H1 (cell line): ENCODE data around the gene ZMPSTE24. TPM values are rescaled to one million over a fixed set of nuclear protein-coding genes. Genes with fewer than 3 reads are reported as not detected.

Experiments used
- polyA plus RNA-seq, 7 experiments: library from polyadenylated mRNA; depleted of rRNA in 3 of 7; stranded (reverse) in 5 of 7; unstranded in 2 of 7; fragments of >200 nt in 5 of 7; fragments of 200-250 nt in 2 of 7; gene quantifications; 1 replicate in 5 of 7; 2 replicates in 1 of 7; 4 replicates in 1 of 7; pipeline versions ENCODE4 v1.2.1 to v1.2.3, GENCODE V29; 2011 to 2013; ENCODE audit warnings: missing spikeins in 2 of 7, mixed read lengths in 2 of 7
- total RNA-seq: library from RNA; stranded (reverse); fragmentation: NEBNext Ultra II Directional; extraction: Animal tissue kit (Norgen Biotek cat#: 25700); gene quantifications from 2 replicates; pipeline ENCODE4 v1.2.1, GENCODE V29; 2021
- TF ChIP-seq, protein P1 (sequence below): fragments of 300-600 bp; sonication (generic); IDR thresholded peaks from 2 replicates; pipeline ENCODE4 v1.7.1; 2012; ENCODE audit warnings: low read length, moderate library complexity, mild to moderate bottlenecking, inconsistent platforms; ENCODE audit not compliant: insufficient replicate concordance
- TF ChIP-seq, protein P2 (sequence below), 3 experiments: IDR thresholded peaks; 1 replicate in 2 of 3; 2 replicates in 1 of 3; pipeline versions ENCODE4 v1.5.1 to v1.6.1; 2011; ENCODE audit warnings: low read length in 3 of 3, mild to moderate bottlenecking in 3 of 3, inconsistent platforms in 2 of 3, low read depth in 1 of 3, moderate library complexity in 1 of 3; ENCODE audit not compliant: insufficient read depth in 1 of 3; ENCODE audit errors: control extremely low read depth in 1 of 3
- TF ChIP-seq, protein P3 (sequence below): IDR thresholded peaks from 2 replicates; pipeline ENCODE4 v1.6.1; 2011; ENCODE audit warnings: low read length, improper control_type of control experiment

Gene ZMPSTE24
- total and polyA plus RNA-seq, 2 of the 8 experiments (the other 6 are each of a cell fraction or from before 2014, with no cell fraction given): 12.7 to 42.9 TPM

GRCh38 chr1:40291293-40291692 is 33.3 kb downstream of the ZMPSTE24 start (continued):
- TF ChIP-seq, protein P1, sequence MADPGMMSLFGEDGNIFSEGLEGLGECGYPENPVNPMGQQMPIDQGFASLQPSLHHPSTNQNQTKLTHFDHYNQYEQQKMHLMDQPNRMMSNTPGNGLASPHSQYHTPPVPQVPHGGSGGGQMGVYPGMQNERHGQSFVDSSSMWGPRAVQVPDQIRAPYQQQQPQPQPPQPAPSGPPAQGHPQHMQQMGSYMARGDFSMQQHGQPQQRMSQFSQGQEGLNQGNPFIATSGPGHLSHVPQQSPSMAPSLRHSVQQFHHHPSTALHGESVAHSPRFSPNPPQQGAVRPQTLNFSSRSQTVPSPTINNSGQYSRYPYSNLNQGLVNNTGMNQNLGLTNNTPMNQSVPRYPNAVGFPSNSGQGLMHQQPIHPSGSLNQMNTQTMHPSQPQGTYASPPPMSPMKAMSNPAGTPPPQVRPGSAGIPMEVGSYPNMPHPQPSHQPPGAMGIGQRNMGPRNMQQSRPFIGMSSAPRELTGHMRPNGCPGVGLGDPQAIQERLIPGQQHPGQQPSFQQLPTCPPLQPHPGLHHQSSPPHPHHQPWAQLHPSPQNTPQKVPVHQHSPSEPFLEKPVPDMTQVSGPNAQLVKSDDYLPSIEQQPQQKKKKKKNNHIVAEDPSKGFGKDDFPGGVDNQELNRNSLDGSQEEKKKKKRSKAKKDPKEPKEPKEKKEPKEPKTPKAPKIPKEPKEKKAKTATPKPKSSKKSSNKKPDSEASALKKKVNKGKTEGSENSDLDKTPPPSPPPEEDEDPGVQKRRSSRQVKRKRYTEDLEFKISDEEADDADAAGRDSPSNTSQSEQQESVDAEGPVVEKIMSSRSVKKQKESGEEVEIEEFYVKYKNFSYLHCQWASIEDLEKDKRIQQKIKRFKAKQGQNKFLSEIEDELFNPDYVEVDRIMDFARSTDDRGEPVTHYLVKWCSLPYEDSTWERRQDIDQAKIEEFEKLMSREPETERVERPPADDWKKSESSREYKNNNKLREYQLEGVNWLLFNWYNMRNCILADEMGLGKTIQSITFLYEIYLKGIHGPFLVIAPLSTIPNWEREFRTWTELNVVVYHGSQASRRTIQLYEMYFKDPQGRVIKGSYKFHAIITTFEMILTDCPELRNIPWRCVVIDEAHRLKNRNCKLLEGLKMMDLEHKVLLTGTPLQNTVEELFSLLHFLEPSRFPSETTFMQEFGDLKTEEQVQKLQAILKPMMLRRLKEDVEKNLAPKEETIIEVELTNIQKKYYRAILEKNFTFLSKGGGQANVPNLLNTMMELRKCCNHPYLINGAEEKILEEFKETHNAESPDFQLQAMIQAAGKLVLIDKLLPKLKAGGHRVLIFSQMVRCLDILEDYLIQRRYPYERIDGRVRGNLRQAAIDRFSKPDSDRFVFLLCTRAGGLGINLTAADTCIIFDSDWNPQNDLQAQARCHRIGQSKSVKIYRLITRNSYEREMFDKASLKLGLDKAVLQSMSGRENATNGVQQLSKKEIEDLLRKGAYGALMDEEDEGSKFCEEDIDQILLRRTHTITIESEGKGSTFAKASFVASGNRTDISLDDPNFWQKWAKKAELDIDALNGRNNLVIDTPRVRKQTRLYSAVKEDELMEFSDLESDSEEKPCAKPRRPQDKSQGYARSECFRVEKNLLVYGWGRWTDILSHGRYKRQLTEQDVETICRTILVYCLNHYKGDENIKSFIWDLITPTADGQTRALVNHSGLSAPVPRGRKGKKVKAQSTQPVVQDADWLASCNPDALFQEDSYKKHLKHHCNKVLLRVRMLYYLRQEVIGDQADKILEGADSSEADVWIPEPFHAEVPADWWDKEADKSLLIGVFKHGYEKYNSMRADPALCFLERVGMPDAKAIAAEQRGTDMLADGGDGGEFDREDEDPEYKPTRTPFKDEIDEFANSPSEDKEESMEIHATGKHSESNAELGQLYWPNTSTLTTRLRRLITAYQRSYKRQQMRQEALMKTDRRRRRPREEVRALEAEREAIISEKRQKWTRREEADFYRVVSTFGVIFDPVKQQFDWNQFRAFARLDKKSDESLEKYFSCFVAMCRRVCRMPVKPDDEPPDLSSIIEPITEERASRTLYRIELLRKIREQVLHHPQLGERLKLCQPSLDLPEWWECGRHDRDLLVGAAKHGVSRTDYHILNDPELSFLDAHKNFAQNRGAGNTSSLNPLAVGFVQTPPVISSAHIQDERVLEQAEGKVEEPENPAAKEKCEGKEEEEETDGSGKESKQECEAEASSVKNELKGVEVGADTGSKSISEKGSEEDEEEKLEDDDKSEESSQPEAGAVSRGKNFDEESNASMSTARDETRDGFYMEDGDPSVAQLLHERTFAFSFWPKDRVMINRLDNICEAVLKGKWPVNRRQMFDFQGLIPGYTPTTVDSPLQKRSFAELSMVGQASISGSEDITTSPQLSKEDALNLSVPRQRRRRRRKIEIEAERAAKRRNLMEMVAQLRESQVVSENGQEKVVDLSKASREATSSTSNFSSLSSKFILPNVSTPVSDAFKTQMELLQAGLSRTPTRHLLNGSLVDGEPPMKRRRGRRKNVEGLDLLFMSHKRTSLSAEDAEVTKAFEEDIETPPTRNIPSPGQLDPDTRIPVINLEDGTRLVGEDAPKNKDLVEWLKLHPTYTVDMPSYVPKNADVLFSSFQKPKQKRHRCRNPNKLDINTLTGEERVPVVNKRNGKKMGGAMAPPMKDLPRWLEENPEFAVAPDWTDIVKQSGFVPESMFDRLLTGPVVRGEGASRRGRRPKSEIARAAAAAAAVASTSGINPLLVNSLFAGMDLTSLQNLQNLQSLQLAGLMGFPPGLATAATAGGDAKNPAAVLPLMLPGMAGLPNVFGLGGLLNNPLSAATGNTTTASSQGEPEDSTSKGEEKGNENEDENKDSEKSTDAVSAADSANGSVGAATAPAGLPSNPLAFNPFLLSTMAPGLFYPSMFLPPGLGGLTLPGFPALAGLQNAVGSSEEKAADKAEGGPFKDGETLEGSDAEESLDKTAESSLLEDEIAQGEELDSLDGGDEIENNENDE: no peak
- TF ChIP-seq, protein P2, sequence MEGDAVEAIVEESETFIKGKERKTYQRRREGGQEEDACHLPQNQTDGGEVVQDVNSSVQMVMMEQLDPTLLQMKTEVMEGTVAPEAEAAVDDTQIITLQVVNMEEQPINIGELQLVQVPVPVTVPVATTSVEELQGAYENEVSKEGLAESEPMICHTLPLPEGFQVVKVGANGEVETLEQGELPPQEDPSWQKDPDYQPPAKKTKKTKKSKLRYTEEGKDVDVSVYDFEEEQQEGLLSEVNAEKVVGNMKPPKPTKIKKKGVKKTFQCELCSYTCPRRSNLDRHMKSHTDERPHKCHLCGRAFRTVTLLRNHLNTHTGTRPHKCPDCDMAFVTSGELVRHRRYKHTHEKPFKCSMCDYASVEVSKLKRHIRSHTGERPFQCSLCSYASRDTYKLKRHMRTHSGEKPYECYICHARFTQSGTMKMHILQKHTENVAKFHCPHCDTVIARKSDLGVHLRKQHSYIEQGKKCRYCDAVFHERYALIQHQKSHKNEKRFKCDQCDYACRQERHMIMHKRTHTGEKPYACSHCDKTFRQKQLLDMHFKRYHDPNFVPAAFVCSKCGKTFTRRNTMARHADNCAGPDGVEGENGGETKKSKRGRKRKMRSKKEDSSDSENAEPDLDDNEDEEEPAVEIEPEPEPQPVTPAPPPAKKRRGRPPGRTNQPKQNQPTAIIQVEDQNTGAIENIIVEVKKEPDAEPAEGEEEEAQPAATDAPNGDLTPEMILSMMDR (IDR thresholded peaks at IDR 0.05; ENCODE audit: control extremely low read depth in 1 of 3, insufficient read depth in 1 of 3, low read depth in 1 of 3, low read length in 3 of 3): no peak
- TF ChIP-seq, protein P3, sequence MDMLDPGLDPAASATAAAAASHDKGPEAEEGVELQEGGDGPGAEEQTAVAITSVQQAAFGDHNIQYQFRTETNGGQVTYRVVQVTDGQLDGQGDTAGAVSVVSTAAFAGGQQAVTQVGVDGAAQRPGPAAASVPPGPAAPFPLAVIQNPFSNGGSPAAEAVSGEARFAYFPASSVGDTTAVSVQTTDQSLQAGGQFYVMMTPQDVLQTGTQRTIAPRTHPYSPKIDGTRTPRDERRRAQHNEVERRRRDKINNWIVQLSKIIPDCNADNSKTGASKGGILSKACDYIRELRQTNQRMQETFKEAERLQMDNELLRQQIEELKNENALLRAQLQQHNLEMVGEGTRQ: no peak
